ENCODE measurements around the gene IRGQ.
"Not testable (repeated sequence)": the region's sequence is repeated elsewhere in the genome, so short reads cannot be mapped to it uniquely, and the experiment has no call there.

Gene IRGQ

DNA sequence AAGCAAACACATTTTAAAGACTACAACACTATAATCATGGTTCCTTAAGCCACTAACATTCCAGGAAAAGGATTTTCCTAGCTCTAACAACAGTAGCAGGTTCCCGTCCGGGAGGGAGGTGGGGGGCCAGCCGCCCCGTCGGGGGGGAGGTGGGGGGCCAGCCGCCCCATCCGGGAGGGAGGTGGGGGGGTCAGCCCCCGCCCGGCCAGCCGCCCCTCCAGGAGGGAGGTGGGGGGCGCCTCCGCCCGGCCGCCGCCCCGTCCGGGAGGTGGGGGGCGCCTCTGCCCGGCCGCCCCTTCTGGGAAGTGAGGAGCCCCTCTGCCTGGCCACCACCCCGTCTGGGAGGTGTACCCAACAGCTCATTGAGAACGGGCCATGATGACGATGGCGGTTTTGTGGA lies 48.0 kb downstream of the IRGQ start:
- peaks cover 79 to 83% of the 10 kb centered on the region in 2 experiments for H3K36me3 ChIP-seq (ENCODE audit: control insufficient read depth in 2 of 2, insufficient read depth in 1 of 2, low read length in 2 of 2)
- H3K9me3 ChIP-seq (ENCODE audit: control insufficient read depth, insufficient read depth, low read depth, low read length); H3K27ac ChIP-seq (ENCODE audit: extremely low read depth, low read depth, low read length); H3K4me3 ChIP-seq (ENCODE audit: low read depth, low read length); H3K4me1 ChIP-seq (ENCODE audit: control insufficient read depth, insufficient read depth, low read length); POLR2A ChIA-PET: not testable (repeated sequence)
- CTCF ChIA-PET: interaction anchor here (1.2 kb wide), 1 partner anchor 47 kb away, joined by 3 read pairs; no protein-coding TSS in a partner anchor

DNA sequence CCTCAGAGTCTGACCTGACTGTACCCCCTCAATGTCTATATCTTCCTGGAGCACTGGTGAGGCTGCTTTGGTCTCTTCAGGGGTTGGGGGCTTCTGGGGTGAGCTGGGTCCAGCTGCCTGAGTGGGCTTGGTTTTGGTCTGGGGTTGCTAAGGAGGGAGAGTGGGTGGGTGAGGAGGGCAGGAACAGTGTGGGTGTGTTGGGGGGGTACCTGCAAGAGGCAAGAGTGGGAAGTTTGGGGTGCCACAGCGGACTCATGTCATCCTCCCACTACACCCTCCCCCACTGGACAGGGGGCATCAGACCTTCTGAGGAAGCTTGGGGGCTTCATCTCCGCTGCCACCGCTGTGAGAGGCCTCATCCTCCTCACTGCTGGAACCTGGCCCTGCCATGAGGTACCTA lies 49.4 kb downstream of the IRGQ start:
- Histone ChIP-seq H3K9me3 (ENCODE audit: control insufficient read depth, insufficient read depth, low read depth, low read length) (no peaks in the 10 kb centered on the region), H3K4me1 (ENCODE audit: control insufficient read depth, insufficient read depth, low read length) (no peaks in the 10 kb centered on the region), H3K27ac (ENCODE audit: extremely low read depth, low read depth, low read length) (no peak overlapping the region), H3K4me3 (ENCODE audit: low read depth, low read length) (no peak overlapping the region), H3K36me3 (ENCODE audit: control insufficient read depth in 2 of 2, insufficient read depth in 1 of 2, low read length in 2 of 2) (peaks cover 81 to 85% of the 10 kb centered on the region in 2 experiments)
- TF ChIP-seq ZNF629 (tag by site-specific recombination; IDR thresholded peaks at IDR 0.05) (no peak), ZFP37 (tag by site-specific recombination; IDR thresholded peaks at IDR 0.05) (no peak), ZFHX2 (tag by site-specific recombination; conservative IDR thresholded peaks at IDR 0.05) (peak; percentile 79), EGR2 (tag by site-specific recombination; IDR thresholded peaks at IDR 0.05; ENCODE audit: low read depth) (peak; percentile 82), ZNF747 (tag by site-specific recombination; IDR thresholded peaks at IDR 0.05) (no peak), ZNF155 (tag by site-specific recombination; IDR thresholded peaks at IDR 0.05) (no peak), ZNF654 (tag by site-specific recombination; IDR thresholded peaks at IDR 0.05; ENCODE audit: low read depth) (no peak), PATZ1 (tag by site-specific recombination; IDR thresholded peaks at IDR 0.05) (0 out of 2 replicates have a peak, but pooled peaks have one; percentile 14), GFI1B (tag by site-specific recombination; IDR thresholded peaks at IDR 0.05) (no peak)
- TF ChIP-seq, protein P1, sequence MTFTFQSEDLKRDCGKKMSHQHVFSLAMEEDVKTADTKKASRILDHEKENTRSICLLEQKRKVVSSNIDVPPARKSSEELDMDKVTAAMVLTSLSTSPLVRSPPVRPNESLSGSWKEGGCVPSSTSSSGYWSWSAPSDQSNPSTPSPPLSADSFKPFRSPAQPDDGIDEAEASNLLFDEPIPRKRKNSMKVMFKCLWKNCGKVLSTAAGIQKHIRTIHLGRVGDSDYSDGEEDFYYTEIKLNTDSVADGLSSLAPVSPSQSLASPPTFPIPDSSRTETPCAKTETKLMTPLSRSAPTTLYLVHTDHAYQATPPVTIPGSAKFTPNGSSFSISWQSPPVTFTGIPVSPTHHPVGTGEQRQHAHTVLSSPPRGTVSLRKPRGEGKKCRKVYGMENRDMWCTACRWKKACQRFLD (tag by site-specific recombination; IDR thresholded peaks at IDR 0.05): no peak
- POLR2A ChIA-PET: no interaction called here
- CTCF ChIA-PET: interaction anchor here (0.8 to 2.6 kb wide), 2 partner anchors 9 to 11 kb away, joined by 3 to 24 read pairs; no protein-coding TSS in a partner anchor

GRCh38 chr19:43545981-43546380 lies 50.0 kb downstream of the IRGQ start:
- peaks cover 81 to 85% of the 10 kb centered on the region in 2 experiments for H3K36me3 ChIP-seq (ENCODE audit: control insufficient read depth in 2 of 2, insufficient read depth in 1 of 2, low read length in 2 of 2)
- H3K4me3 ChIP-seq (ENCODE audit: low read depth, low read length): no peak overlapping the region
- no peak overlapping the region for H3K27ac ChIP-seq (ENCODE audit: extremely low read depth, low read depth, low read length)
- H3K9me3 ChIP-seq (ENCODE audit: control insufficient read depth, insufficient read depth, low read depth, low read length): no peaks in the 10 kb centered on the region
- CTCF ChIA-PET: interaction anchor here (0.8 to 2.6 kb wide), 2 partner anchors 9 to 10 kb away, joined by 3 to 24 read pairs; no protein-coding TSS in a partner anchor
- POLR2A ChIA-PET: no interaction called here
- no peaks in the 10 kb centered on the region for H3K4me1 ChIP-seq (ENCODE audit: control insufficient read depth, insufficient read depth, low read length)
- TF ChIP-seq ZFP69B (tag by site-specific recombination; IDR thresholded peaks at IDR 0.05) (no peak), ZSCAN16 (tag by site-specific recombination; IDR thresholded peaks at IDR 0.05) (no peak), ZBTB17 (tag by site-specific recombination; IDR thresholded peaks at IDR 0.05) (no peak), ZEB2 (tag by site-specific recombination; IDR thresholded peaks at IDR 0.05) (no peak), TRIM28 (IDR thresholded peaks at IDR 0.05; ENCODE audit: borderline replicate concordance, low read length) (no peak), ZNF600 (tag by site-specific recombination; IDR thresholded peaks at IDR 0.05) (no peak), ZNF174 (tag by site-specific recombination; IDR thresholded peaks at IDR 0.05) (no peak), ZNF670 (tag by site-specific recombination; IDR thresholded peaks at IDR 0.05; ENCODE audit: low read depth) (no peak), ZNF791 (tag by site-specific recombination; IDR thresholded peaks at IDR 0.05) (no peak), ZNF341 (tag by site-specific recombination; IDR thresholded peaks at IDR 0.05; ENCODE audit: low read depth) (no peak), ZNF202 (tag by site-specific recombination; IDR thresholded peaks at IDR 0.05; ENCODE audit: borderline replicate concordance) (no peak), ZNF677 (tag by site-specific recombination; IDR thresholded peaks at IDR 0.05) (no peak), BCL6B (tag by site-specific recombination; IDR thresholded peaks at IDR 0.05) (no peak), ZNF133 (tag by site-specific recombination; IDR thresholded peaks at IDR 0.05) (no peak)
- TF ChIP-seq, protein P1 (tag by site-specific recombination; IDR thresholded peaks at IDR 0.05): no peak
- TF ChIP-seq, protein P2, sequence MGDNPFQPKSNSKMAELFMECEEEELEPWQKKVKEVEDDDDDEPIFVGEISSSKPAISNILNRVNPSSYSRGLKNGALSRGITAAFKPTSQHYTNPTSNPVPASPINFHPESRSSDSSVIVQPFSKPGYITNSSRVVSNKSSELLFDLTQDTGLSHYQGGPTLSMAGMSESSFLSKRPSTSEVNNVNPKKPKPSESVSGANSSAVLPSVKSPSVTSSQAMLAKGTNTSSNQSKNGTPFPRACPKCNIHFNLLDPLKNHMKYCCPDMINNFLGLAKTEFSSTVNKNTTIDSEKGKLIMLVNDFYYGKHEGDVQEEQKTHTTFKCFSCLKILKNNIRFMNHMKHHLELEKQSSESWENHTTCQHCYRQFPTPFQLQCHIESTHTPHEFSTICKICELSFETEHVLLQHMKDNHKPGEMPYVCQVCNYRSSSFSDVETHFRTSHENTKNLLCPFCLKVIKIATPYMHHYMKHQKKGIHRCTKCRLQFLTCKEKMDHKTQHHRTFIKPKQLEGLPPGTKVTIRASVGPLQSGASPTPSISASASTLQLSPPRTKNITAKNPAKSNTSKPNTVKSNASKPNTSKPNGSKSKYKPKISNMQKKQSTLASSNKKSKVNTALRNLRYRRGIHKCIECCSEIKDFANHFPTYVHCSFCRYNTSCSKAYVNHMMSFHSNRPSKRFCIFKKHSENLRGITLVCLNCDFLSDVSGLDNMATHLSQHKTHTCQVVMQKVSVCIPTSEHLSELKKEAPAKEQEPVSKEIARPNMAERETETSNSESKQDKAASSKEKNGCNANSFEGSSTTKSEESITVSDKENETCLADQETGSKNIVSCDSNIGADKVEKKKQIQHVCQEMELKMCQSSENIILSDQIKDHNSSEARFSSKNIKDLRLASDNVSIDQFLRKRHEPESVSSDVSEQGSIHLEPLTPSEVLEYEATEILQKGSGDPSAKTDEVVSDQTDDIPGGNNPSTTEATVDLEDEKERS (tag by site-specific recombination; IDR thresholded peaks at IDR 0.05): no peak
